Uterus (tissue), 4 donors: ENCODE measurements around the gene DPM3. TPM values are rescaled to one million over a fixed set of nuclear protein-coding genes. Genes with fewer than 3 reads are reported as not detected.

Experiments
- DNase-seq, 2 donors: peaks; one replicate each; pipeline ENCODE4 v3.0.0-alpha.2; 2019 to 2020
- H3K27ac ChIP-seq, 2 donors: fragments of 200-600 bp; sonication (generic); 1 replicate in 1 of 2; 2 replicates in 1 of 2; pipeline ENCODE4 v1.5.1; 2016 to 2018
- H3K27me3 ChIP-seq, 2 donors: fragments of 200-600 bp; sonication (generic); one replicate each; pipeline ENCODE4 v1.5.1; 2018 to 2019; ENCODE audit warnings: control low read depth in 1 of 2
- H3K36me3 ChIP-seq, 2 donors: fragments of 200-600 bp; sonication (generic); one replicate each; pipeline ENCODE4 v1.5.1; 2019; ENCODE audit warnings: control low read depth in 1 of 2
- H3K4me1 ChIP-seq, 2 donors: fragments of 200-600 bp; sonication (generic); one replicate each; pipeline ENCODE4 v1.5.1; 2018 to 2019; ENCODE audit warnings: control low read depth in 1 of 2
- H3K4me3 ChIP-seq, 2 donors: fragments of 200-600 bp; sonication (generic); 1 replicate in 1 of 2; 2 replicates in 1 of 2; pipeline ENCODE4 v1.5.1; 2018 to 2019; ENCODE audit warnings: mild to moderate bottlenecking in 1 of 2
- H3K9me3 ChIP-seq, 2 donors: fragments of 200-600 bp; sonication (generic); one replicate each; pipeline ENCODE4 v1.5.1; 2019; ENCODE audit warnings: control low read depth in 1 of 2
- POLR2A ChIP-seq, 2 donors: fragments of 450-650 bp; IDR thresholded peaks; one replicate each; pipeline ENCODE4 v1.6.1; 2016; ENCODE audit warnings: antibody characterized with exemption in 2 of 2, mild to moderate bottlenecking in 1 of 2, moderate library complexity in 1 of 2
- intact Hi-C: fragments of 100-400 bp; cut with DNase I; formaldehyde crosslinking; loops from one replicate; pipeline ENCODE4 v1.15.1; 2023; ENCODE audit warnings: low total_unique reads
- total RNA-seq, 4 donors: library from RNA; depleted of rRNA in 3 of 4; stranded (reverse); fragments of >200 nt in 3 of 4; gene quantifications; one replicate each; pipeline versions ENCODE4 v1.1.0 to v1.2.4, GENCODE V29; 2014 to 2023
- TF ChIP-seq, protein P1 (sequence below), 4 experiments: fragments of 200-600 bp in 2 of 4; fragments of 450-650 bp in 2 of 4; sonication (generic) in 2 of 4; IDR thresholded peaks; one replicate each; pipeline ENCODE4 v1.5.1; 2016 to 2019; ENCODE audit warnings: antibody characterized with exemption in 4 of 4, mild to moderate bottlenecking in 2 of 4, moderate library complexity in 1 of 4
- donor health status: DM: yes; HTN: yes; CAD: no.

DPM3 gene
- total RNA-seq, 4 donors from 2014 or later = 36.1 to 94.4 (median 85.4) TPM

GRCh38 chr1:155103325-155103724 lies 37.0 kb downstream of the DPM3 start:
- intact Hi-C loops = no loop called here
- Histone ChIP-seq H3K36me3 (no peaks in the 10 kb centered on the region), H3K4me3 (no peak overlapping the region), H3K27ac (no peak overlapping the region), H3K9me3 (no peaks in the 10 kb centered on the region), H3K27me3 (no peaks in the 10 kb centered on the region), H3K4me1 (no peaks in the 10 kb centered on the region)
- TF ChIP-seq POLR2A (IDR thresholded peaks at IDR 0.05) = no peak
- no peak for DNase-seq

GRCh38 chr1:155099331-155099730 lies 41.0 kb downstream of the DPM3 start:
- TF ChIP-seq POLR2A (IDR thresholded peaks at IDR 0.05) = no peak
- TF ChIP-seq, protein P1, sequence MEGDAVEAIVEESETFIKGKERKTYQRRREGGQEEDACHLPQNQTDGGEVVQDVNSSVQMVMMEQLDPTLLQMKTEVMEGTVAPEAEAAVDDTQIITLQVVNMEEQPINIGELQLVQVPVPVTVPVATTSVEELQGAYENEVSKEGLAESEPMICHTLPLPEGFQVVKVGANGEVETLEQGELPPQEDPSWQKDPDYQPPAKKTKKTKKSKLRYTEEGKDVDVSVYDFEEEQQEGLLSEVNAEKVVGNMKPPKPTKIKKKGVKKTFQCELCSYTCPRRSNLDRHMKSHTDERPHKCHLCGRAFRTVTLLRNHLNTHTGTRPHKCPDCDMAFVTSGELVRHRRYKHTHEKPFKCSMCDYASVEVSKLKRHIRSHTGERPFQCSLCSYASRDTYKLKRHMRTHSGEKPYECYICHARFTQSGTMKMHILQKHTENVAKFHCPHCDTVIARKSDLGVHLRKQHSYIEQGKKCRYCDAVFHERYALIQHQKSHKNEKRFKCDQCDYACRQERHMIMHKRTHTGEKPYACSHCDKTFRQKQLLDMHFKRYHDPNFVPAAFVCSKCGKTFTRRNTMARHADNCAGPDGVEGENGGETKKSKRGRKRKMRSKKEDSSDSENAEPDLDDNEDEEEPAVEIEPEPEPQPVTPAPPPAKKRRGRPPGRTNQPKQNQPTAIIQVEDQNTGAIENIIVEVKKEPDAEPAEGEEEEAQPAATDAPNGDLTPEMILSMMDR (IDR thresholded peaks at IDR 0.05) = no peak
- Histone ChIP-seq H3K36me3 (no peaks in the 10 kb centered on the region), H3K9me3 (no peaks in the 10 kb centered on the region), H3K4me1 (peaks cover under 1 to 5% of the 10 kb centered on the region in 2 donors), H3K4me3 (no peak overlapping the region), H3K27me3 (no peaks in the 10 kb centered on the region), H3K27ac (no peak overlapping the region)
- intact Hi-C loops = no loop called here
- no peak for DNase-seq

- no peak overlapping the region for H3K4me3 ChIP-seq
- peak overlapping the region; percentile 64 to 76 for H3K27ac ChIP-seq
- no peaks in the 10 kb centered on the region for H3K9me3 ChIP-seq
- H3K36me3 ChIP-seq = no peaks in the 10 kb centered on the region
- no peak for DNase-seq
- intact Hi-C loops = no loop called here
- H3K4me1 ChIP-seq = peaks cover 4 to 5% of the 10 kb centered on the region in 2 donors
- H3K27me3 ChIP-seq = no peaks in the 10 kb centered on the region
- no peak for TF ChIP-seq POLR2A (IDR thresholded peaks at IDR 0.05)
- TF ChIP-seq, protein P1 (IDR thresholded peaks at IDR 0.05) = no peak
Measured at GRCh38 chr1:155094622-155094948, 45.7 kb downstream of the DPM3 start.

DNA sequence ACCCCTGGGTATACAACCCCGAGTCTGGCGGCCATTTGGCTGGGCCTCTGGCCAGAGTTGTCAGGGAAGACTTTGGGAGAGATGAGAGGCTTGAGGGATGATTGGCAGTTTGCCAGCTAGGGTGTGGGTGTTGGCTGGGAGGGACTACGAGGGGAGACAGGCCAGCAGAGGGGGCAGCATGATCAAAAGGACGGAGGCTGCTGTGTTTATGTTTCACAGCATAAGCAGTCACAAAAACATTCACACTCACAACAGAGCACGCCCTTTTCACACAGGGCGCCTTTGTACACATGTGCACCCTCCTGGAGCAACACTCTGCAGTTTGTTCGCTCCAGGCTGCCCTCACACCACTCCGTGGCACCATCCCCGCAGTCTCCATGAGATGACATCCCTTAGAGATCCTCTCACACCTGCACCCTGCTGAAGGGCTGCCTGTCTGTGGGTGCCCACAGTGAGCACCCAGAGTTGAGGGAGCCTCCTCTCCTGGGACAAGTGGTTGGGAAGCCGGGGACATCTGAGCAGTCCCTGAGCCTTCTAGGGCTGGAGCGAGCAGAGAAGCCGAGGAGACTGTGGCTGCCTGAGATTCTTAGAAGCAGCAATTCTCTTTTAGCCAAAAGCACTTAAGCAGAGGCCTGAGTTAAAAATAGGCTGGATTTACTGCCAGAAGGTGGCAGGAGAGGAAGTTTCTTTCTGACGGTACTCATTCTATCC lies 46.3 kb downstream of the DPM3 start:
- H3K4me1 ChIP-seq = peaks cover 4 to 5% of the 10 kb centered on the region in 2 donors
- no peak for TF ChIP-seq POLR2A (IDR thresholded peaks at IDR 0.05)
- TF ChIP-seq, protein P1 (IDR thresholded peaks at IDR 0.05) = peak in 3 of 4 experiments; percentile 52 to 55 (median 55)
- H3K9me3 ChIP-seq = no peaks in the 10 kb centered on the region
- intact Hi-C loops = loop anchor here (2.0 kb wide), 1 partner anchor 77 kb away; no protein-coding TSS in a partner anchor
- no peaks in the 10 kb centered on the region for H3K27me3 ChIP-seq
- H3K4me3 ChIP-seq = no peak overlapping the region
- H3K36me3 ChIP-seq = no peaks in the 10 kb centered on the region
- H3K27ac ChIP-seq = peak overlapping the region; percentile 64 to 76
- peak; percentile 54 to 72 for DNase-seq

GRCh38 chr1:155092641-155093040 lies 47.7 kb downstream of the DPM3 start:
- intact Hi-C loops = loop anchor here (2.0 kb wide), 1 partner anchor 78 kb away; no protein-coding TSS in a partner anchor
- Histone ChIP-seq H3K27me3 (no peaks in the 10 kb centered on the region), H3K9me3 (no peaks in the 10 kb centered on the region), H3K4me3 (no peak overlapping the region), H3K36me3 (no peaks in the 10 kb centered on the region), H3K27ac (no peak overlapping the region), H3K4me1 (peaks cover 4 to 5% of the 10 kb centered on the region in 2 donors)
- DNase-seq = no peak
- TF ChIP-seq POLR2A (IDR thresholded peaks at IDR 0.05) = no peak
- TF ChIP-seq, protein P1 (IDR thresholded peaks at IDR 0.05) = no peak
